HCT116 (cell line): ENCODE data around the gene RALGPS2. TPM values are rescaled to one million over a fixed set of nuclear protein-coding genes. Genes with fewer than 3 reads are reported as not detected.

Source experiments
- ATAC-seq: fragments of 200-7000 bp; cut with Tn5 transposase; 2 replicates; pipeline ENCODE4 v1.9.1; 2020; ENCODE audit warnings: mild to moderate bottlenecking, moderate library complexity
- BruUV-seq: library from RNA; stranded (reverse); fragments of 400-500 nt; replicated peaks from 2 replicates; lab custom pipeline; 2021; lab: Mats Ljungman, UMichigan
- CTCF ChIA-PET: fragments of 300-600 bp; sonication (Branson Sonifier 250); formaldehyde crosslinking; loops from one replicate; lab custom pipeline; 2021; ENCODE audit warnings: antibody characterized with exemption; lab: Charles Lee
- POLR2A ChIA-PET: fragments of 300-600, 350-600 bp; sonication (Branson Sonifier 250); formaldehyde crosslinking; loops from one replicate; lab custom pipeline; 2021; ENCODE audit warnings: antibody characterized with exemption; lab: Charles Lee
- RAD21 ChIA-PET, 2 experiments: fragments of 300-600 bp; sonication (Branson Sonifier 250); formaldehyde crosslinking; loops; one replicate each; lab custom pipeline; 2023; ENCODE audit warnings: low total read pairs in 2 of 2; ENCODE audit not compliant: uncharacterized antibody in 2 of 2, unreplicated experiment in 2 of 2, low non-redundant PET in 1 of 2; lab: Charles Lee
- DNase-seq: peaks from one replicate; pipeline ENCODE4 v3.0.0-alpha.2; 2010; ENCODE audit warnings: low read depth, low spot score
- H2AFZ ChIP-seq: fragments of 200-600 bp; shearing (Covaris generic), sonication (generic); 2 replicates; pipeline ENCODE4 v1.6.1; 2017; ENCODE audit warnings: low read depth, mixed run types, mixed read lengths, antibody characterized with exemption, low read length; ENCODE audit not compliant: poor library complexity, severe bottlenecking
- H3K27ac ChIP-seq: 2 replicates; pipeline ENCODE4 v1.5.1; 2012; ENCODE audit warnings: low read depth, low read length
- H3K27me3 ChIP-seq: fragments of 200-600 bp; sonication (generic); 2 replicates; pipeline ENCODE4 v1.6.1; 2016; ENCODE audit warnings: mixed run types, low read length, mixed read lengths; ENCODE audit not compliant: insufficient read depth
- H3K36me3 ChIP-seq, 2 experiments: fragments of 200-500 bp in 1 of 2; fragments of 200-600 bp in 1 of 2; sonication (Bioruptor generic) in 1 of 2; sonication (generic) in 1 of 2; 2 replicates each; pipeline versions ENCODE4 v1.5.1 to v1.6.1; 2014 to 2016; ENCODE audit warnings: low read length in 2 of 2, inconsistent platforms in 1 of 2, mixed read lengths in 1 of 2, mixed run types in 1 of 2; ENCODE audit not compliant: insufficient read depth in 2 of 2, control insufficient read depth in 1 of 2
- H3K4me1 ChIP-seq, 2 experiments: fragments of 200-600 bp in 1 of 2; sonication (generic) in 1 of 2; 2 replicates each; pipeline versions ENCODE4 v1.5.1 to v1.6.1; 2012 to 2017; ENCODE audit warnings: low read length in 2 of 2, inconsistent platforms in 1 of 2, mild to moderate bottlenecking in 1 of 2, mixed read lengths in 1 of 2, mixed run types in 1 of 2, moderate library complexity in 1 of 2; ENCODE audit not compliant: insufficient read depth in 2 of 2, control insufficient read depth in 1 of 2
- H3K4me2 ChIP-seq: fragments of 200-600 bp; sonication (generic); 2 replicates; pipeline ENCODE4 v1.6.1; 2017; ENCODE audit warnings: mixed run types, low read length, mixed read lengths
- H3K4me3 ChIP-seq, 2 experiments: fragments of 200-600 bp in 1 of 2; sonication (generic) in 1 of 2; replicated peaks in 1 of 2; 2 replicates each; pipeline ENCODE4 v1.5.1; 2011 to 2016; ENCODE audit warnings: low read length in 2 of 2, control low read depth in 1 of 2, low read depth in 1 of 2, mild to moderate bottlenecking in 1 of 2, mixed read lengths in 1 of 2, mixed run types in 1 of 2
- H3K79me2 ChIP-seq: fragments of 200-600 bp; sonication (generic); 2 replicates; pipeline ENCODE4 v1.6.1; 2017; ENCODE audit warnings: mild to moderate bottlenecking, mixed run types, low read length, moderate library complexity, mixed read lengths; ENCODE audit not compliant: insufficient read depth
- H3K9ac ChIP-seq: fragments of 200-600 bp; sonication (generic); 2 replicates; pipeline ENCODE4 v1.6.1; 2016; ENCODE audit warnings: low read length, mixed read lengths
- H3K9me2 ChIP-seq: fragments of 200-600 bp; sonication (generic), shearing (Covaris generic); 2 replicates; pipeline ENCODE4 v1.6.1; 2017; ENCODE audit warnings: mixed run types, mild to moderate bottlenecking, moderate library complexity; ENCODE audit not compliant: insufficient read depth
- H3K9me3 ChIP-seq, 2 experiments: fragments of 200-500 bp in 1 of 2; fragments of 200-600 bp in 1 of 2; sonication (Bioruptor generic) in 1 of 2; sonication (generic) in 1 of 2; 2 replicates each; pipeline ENCODE4 v1.6.1; 2014 to 2017; ENCODE audit warnings: low read length in 2 of 2, mixed read lengths in 2 of 2, inconsistent platforms in 1 of 2, low read depth in 1 of 2, mild to moderate bottlenecking in 1 of 2, mixed run types in 1 of 2, moderate library complexity in 1 of 2; ENCODE audit not compliant: control insufficient read depth in 1 of 2, insufficient read depth in 1 of 2
- H4K20me1 ChIP-seq: fragments of 200-600 bp; sonication (generic), shearing (Covaris generic); 2 replicates; pipeline ENCODE4 v1.6.1; 2017; ENCODE audit warnings: mixed run types, mild to moderate bottlenecking, moderate library complexity; ENCODE audit not compliant: insufficient read depth
- CBX3 ChIP-seq: IDR thresholded peaks from 2 replicates; pipeline ENCODE4 v1.6.1; 2012; ENCODE audit warnings: low read depth
- EGR1 ChIP-seq: IDR thresholded peaks from 2 replicates; pipeline ENCODE4 v1.6.1; 2012; ENCODE audit warnings: low read depth
- RAD21 ChIP-seq: IDR thresholded peaks from 2 replicates; pipeline ENCODE4 v1.6.1; 2012; ENCODE audit warnings: low read depth, mild to moderate bottlenecking
- REST ChIP-seq: IDR thresholded peaks from 2 replicates; pipeline ENCODE4 v1.6.1; 2012; ENCODE audit warnings: low read depth
- YY1 ChIP-seq: IDR thresholded peaks from 2 replicates; pipeline ENCODE4 v1.6.1; 2011; ENCODE audit warnings: low read length, low read depth, moderate library complexity, mild to moderate bottlenecking; ENCODE audit not compliant: insufficient replicate concordance; ENCODE audit errors: extremely low read depth
- ZBTB33 ChIP-seq: IDR thresholded peaks from 2 replicates; pipeline ENCODE4 v1.6.1; 2011; ENCODE audit warnings: mild to moderate bottlenecking, low read length, moderate library complexity; ENCODE audit not compliant: insufficient replicate concordance; ENCODE audit errors: extremely low read depth
- intact Hi-C: fragments of 100-400 bp; cut with micrococcal nuclease; formaldehyde crosslinking; loops from 2 replicates; pipeline ENCODE4 v1.10.0; 2022
- microRNA-seq: library from miRNA; unstranded; fragments of <30 nt; microRNA quantifications from one replicate; pipeline ENCODE4, GENCODE V29; 2016; ENCODE audit warnings: borderline number of aligned reads
- total RNA-seq: library from RNA; stranded (reverse); gene quantifications from one replicate; pipeline ENCODE4 v1.2.1, GENCODE V29; 2021; ENCODE audit not compliant: unreplicated experiment

Gene RALGPS2
- total RNA-seq, 1 experiment from 2014 or later: 25.6 TPM

- no peaks in the 10 kb centered on the region for H3K27me3 ChIP-seq
- ChIA-PET POLR2A (no interaction called here), CTCF (no interaction called here), RAD21 (no interaction called here)
- no peak overlapping the region for H3K4me2 ChIP-seq
- no peaks in the 10 kb centered on the region for H3K36me3 ChIP-seq
- H4K20me1 ChIP-seq: no peaks in the 10 kb centered on the region
- BruUV-seq: no TSS peak
- no peaks in the 10 kb centered on the region for H3K9me2 ChIP-seq
- H2AFZ ChIP-seq: no peak overlapping the region
- no peaks in the 10 kb centered on the region for H3K9me3 ChIP-seq
- no peak overlapping the region for H3K4me3 ChIP-seq
- no peaks in the 10 kb centered on the region for H3K4me1 ChIP-seq
- H3K79me2 ChIP-seq: no peaks in the 10 kb centered on the region
- DNase-seq (no peak), ATAC-seq (no peak)
- no peak for TF ChIP-seq CBX3
- TF ChIP-seq REST: no peak
- no peak for TF ChIP-seq EGR1
- TF ChIP-seq RAD21: no peak
- TF ChIP-seq ZBTB33: no peak
- TF ChIP-seq YY1: no peak
- intact Hi-C loops: no loop called here
- H3K27ac ChIP-seq: no peak overlapping the region
- no peak overlapping the region for H3K9ac ChIP-seq
These were observed 245.1 kb downstream of the RALGPS2 start for GRCh38 chr1:178970184-178970583.

Small RNA genes within 50 kb of the gene (microRNA-seq; reads per million reads assigned to microRNA genes)
- not detected for gene MIR4424

Other genes with a start within 250 kb of the RALGPS2 start
- not detected for gene CLEC20A, start 228.3 kb upstream of the RALGPS2 start, total RNA-seq
- not detected for gene TEX35, start 212.1 kb upstream of the RALGPS2 start, total RNA-seq
- gene ANGPTL1, start 145.8 kb downstream of the RALGPS2 start, total RNA-seq: 0.34 TPM